ENCODE measurements around the gene DCHS2.

DNA sequence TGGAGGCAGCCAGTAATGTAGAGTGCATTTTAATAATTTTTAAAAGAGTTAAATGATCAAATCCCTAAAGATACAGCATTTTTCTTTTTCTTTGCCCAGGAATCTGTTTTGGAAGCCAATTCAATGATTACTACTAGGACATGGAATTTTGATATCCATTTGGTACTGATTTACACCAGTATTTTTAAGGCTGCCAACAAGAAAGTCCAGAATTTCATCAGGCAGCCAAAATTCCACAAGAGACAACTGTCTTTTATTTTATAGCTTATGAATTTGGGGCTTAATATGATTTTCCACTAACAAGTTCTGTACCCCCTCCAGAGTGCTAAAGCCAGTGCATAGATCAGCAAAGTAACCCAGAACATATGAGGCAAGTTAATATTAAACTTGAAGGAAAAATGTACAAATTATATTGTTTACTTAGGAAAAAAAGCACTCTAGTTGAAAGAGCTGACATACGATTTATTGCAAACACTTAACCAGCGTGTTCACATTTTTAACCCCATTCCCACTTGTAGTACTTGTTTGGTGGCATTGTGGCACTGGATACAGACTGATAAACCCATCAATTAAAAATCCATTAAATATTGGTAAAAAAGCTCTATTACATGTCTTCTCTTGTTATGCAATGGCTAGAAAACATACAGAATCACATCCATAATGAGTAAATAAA, 259.7 kb downstream of the DCHS2 start:
- TF ChIP-seq, protein P1, sequence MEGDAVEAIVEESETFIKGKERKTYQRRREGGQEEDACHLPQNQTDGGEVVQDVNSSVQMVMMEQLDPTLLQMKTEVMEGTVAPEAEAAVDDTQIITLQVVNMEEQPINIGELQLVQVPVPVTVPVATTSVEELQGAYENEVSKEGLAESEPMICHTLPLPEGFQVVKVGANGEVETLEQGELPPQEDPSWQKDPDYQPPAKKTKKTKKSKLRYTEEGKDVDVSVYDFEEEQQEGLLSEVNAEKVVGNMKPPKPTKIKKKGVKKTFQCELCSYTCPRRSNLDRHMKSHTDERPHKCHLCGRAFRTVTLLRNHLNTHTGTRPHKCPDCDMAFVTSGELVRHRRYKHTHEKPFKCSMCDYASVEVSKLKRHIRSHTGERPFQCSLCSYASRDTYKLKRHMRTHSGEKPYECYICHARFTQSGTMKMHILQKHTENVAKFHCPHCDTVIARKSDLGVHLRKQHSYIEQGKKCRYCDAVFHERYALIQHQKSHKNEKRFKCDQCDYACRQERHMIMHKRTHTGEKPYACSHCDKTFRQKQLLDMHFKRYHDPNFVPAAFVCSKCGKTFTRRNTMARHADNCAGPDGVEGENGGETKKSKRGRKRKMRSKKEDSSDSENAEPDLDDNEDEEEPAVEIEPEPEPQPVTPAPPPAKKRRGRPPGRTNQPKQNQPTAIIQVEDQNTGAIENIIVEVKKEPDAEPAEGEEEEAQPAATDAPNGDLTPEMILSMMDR (IDR thresholded peaks at IDR 0.05 in 2 of 3, conservative IDR thresholded peaks at IDR 0.05 in 1 of 3; ENCODE audit: control insufficient read depth in 2 of 3, extremely low read depth in 1 of 3, insufficient read depth in 1 of 3, low read depth in 3 of 3, low read length in 3 of 3): no peak
- no peak for TF ChIP-seq HDAC6 (IDR thresholded peaks at IDR 0.05; ENCODE audit: unreplicated experiment)
- no peak for TF ChIP-seq GABPA (IDR thresholded peaks at IDR 0.05; ENCODE audit: low read depth)
- no peak for TF ChIP-seq EP300 (IDR thresholded peaks at IDR 0.05; ENCODE audit: borderline replicate concordance in 1 of 2, control insufficient read depth in 1 of 2, low read depth in 2 of 2, low read length in 2 of 2)

Measured in GM12878 (cell line).